Breast epithelium (tissue), 3 donors: ENCODE results near the gene TRIM27.

Source experiments
- POLR2A ChIP-seq: fragments of 450-650 bp; IDR thresholded peaks from one replicate; pipeline ENCODE4 v1.6.1; 2016; ENCODE audit warnings: antibody characterized with exemption, mild to moderate bottlenecking, moderate library complexity
- TF ChIP-seq, protein P1 (sequence below), 3 donors: fragments of 450-650 bp; IDR thresholded peaks; one replicate each; pipeline ENCODE4 v1.5.1; 2016 to 2017; ENCODE audit warnings: antibody characterized with exemption in 3 of 3, mild to moderate bottlenecking in 3 of 3, moderate library complexity in 3 of 3

DNA sequence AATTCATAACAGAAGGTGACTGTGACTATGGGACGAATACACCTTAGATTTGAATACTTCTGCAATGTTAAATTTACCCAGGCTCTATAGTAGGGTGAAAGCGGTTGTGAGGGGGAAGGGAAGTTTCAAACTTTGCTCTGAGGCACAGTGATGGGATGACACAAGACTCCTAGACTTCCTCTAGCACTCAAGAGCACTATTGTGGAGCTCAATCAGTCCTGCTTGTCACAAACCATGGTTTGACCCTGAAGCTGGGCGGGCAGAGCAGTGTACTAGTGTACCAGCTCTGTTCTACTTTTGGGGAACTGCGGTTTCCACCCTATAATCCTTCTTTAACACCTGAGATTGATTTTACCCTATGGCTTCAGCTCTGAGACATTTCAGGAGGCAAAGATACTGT lies 17.1 kb downstream of the TRIM27 start:
- TF ChIP-seq, protein P1, sequence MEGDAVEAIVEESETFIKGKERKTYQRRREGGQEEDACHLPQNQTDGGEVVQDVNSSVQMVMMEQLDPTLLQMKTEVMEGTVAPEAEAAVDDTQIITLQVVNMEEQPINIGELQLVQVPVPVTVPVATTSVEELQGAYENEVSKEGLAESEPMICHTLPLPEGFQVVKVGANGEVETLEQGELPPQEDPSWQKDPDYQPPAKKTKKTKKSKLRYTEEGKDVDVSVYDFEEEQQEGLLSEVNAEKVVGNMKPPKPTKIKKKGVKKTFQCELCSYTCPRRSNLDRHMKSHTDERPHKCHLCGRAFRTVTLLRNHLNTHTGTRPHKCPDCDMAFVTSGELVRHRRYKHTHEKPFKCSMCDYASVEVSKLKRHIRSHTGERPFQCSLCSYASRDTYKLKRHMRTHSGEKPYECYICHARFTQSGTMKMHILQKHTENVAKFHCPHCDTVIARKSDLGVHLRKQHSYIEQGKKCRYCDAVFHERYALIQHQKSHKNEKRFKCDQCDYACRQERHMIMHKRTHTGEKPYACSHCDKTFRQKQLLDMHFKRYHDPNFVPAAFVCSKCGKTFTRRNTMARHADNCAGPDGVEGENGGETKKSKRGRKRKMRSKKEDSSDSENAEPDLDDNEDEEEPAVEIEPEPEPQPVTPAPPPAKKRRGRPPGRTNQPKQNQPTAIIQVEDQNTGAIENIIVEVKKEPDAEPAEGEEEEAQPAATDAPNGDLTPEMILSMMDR (IDR thresholded peaks at IDR 0.05), result no peak
- TF ChIP-seq POLR2A, result no peak
